Smooth muscle cell of the brain vasculature (primary cell): ENCODE data around the gene KLF14.
"Not testable (repeated sequence)": the region's sequence is repeated elsewhere in the genome, so short reads cannot be mapped to it uniquely, and the experiment has no call there.

ENCODE experiments used
- DNase-seq: peaks from one replicate; pipeline ENCODE4 v3.0.0-alpha.2; 2012; ENCODE audit warnings: low read depth, low spot score

KLF14 gene

GRCh38 chr7:130733931-130734814 is at the start of gene KLF14:
Gene KLF14, minus strand, starts transcription at chr7:130734207. Its CDS starts 174 bp downstream, at chr7:130734033.
- no peak for DNase-seq

GRCh38 chr7:130781346-130781745 is 47.3 kb upstream of the KLF14 start:
- no peak for DNase-seq

- no peak for DNase-seq
Measured at GRCh38 chr7:130777426-130777825, 43.4 kb upstream of the KLF14 start.

GRCh38 chr7:130772456-130772855 is 38.4 kb upstream of the KLF14 start:
- DNase-seq: not testable (repeated sequence)

- no peak for DNase-seq
Measured at GRCh38 chr7:130768854-130769253, 34.8 kb upstream of the KLF14 start.

- DNase-seq: not testable (repeated sequence)
Measured at GRCh38 chr7:130764569-130764968, 30.6 kb upstream of the KLF14 start.

GRCh38 chr7:130758429-130759056 is 24.5 kb upstream of the KLF14 start:
- DNase-seq: peak; percentile 32

GRCh38 chr7:130756316-130756715 is 22.3 kb upstream of the KLF14 start:
- DNase-seq: no peak

- no peak for DNase-seq
Measured at GRCh38 chr7:130752424-130752823, 18.4 kb upstream of the KLF14 start.

- DNase-seq: no peak
Measured at GRCh38 chr7:130750755-130751154, 16.7 kb upstream of the KLF14 start.

- no peak for DNase-seq
Measured at GRCh38 chr7:130748531-130749389, 14.8 kb upstream of the KLF14 start.

- DNase-seq: no peak
Measured at GRCh38 chr7:130741331-130741995, 7.5 kb upstream of the KLF14 start.

- no peak for DNase-seq
Measured at GRCh38 chr7:130740606-130741005, 6.6 kb upstream of the KLF14 start.

- DNase-seq: no peak
Measured at GRCh38 chr7:130736298-130736900, 2.4 kb upstream of the KLF14 start.

GRCh38 chr7:130734815-130735716 is 1.1 kb upstream of the KLF14 start:
- DNase-seq: no peak

- no peak for DNase-seq
Measured at GRCh38 chr7:130732980-130733930, 752 bp downstream of the KLF14 start.

- DNase-seq: no peak
Measured at GRCh38 chr7:130723784-130724183, 10.2 kb downstream of the KLF14 start.

GRCh38 chr7:130721486-130722277 is 12.3 kb downstream of the KLF14 start:
- DNase-seq: no peak
